ENCODE measurements around the gene ADCY3. TPM values are rescaled to one million over a fixed set of nuclear protein-coding genes. Genes with fewer than 3 reads are reported as not detected.

Gene ADCY3
- total and polyA plus RNA-seq, 7 donors: 9.2 to 15.2 (median 12.1) TPM

DNA sequence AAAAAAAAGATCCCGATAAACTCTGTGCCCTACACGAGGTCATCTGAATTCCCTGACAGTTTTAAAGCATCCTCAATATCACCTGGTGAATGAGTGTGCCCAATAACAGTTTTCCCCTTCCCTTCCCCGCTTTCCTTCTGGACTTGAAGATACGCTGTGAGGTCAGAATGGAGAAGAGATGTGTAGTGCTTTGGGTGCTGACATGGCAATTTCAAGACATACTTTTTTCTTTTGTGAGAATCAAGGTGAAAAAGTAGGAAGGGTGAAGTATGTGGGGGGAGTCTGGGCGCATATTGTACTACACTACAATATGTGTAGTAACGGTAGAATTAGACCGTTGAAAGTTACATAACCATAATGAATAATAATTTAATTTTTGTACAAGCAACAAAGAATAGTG lies 30.1 kb upstream of the ADCY3 start:
- no peak for ATAC-seq
- H3K27me3 ChIP-seq (ENCODE audit: insufficient read depth in 3 of 3, low read length in 2 of 3): no peaks in the 10 kb centered on the region
- H3K27ac ChIP-seq: no peak overlapping the region
- TF ChIP-seq, protein P1, sequence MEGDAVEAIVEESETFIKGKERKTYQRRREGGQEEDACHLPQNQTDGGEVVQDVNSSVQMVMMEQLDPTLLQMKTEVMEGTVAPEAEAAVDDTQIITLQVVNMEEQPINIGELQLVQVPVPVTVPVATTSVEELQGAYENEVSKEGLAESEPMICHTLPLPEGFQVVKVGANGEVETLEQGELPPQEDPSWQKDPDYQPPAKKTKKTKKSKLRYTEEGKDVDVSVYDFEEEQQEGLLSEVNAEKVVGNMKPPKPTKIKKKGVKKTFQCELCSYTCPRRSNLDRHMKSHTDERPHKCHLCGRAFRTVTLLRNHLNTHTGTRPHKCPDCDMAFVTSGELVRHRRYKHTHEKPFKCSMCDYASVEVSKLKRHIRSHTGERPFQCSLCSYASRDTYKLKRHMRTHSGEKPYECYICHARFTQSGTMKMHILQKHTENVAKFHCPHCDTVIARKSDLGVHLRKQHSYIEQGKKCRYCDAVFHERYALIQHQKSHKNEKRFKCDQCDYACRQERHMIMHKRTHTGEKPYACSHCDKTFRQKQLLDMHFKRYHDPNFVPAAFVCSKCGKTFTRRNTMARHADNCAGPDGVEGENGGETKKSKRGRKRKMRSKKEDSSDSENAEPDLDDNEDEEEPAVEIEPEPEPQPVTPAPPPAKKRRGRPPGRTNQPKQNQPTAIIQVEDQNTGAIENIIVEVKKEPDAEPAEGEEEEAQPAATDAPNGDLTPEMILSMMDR (IDR thresholded peaks at IDR 0.05): no peak
- no peak overlapping the region for H3K4me3 ChIP-seq
- no peaks in the 10 kb centered on the region for H3K4me1 ChIP-seq
- 93 to 96% (median 94%) methylated on average over 7 of the region's 7 CpGs for WGBS, 3 donors
- no peak for DNase-seq
- peaks cover 6 to 83% of the 10 kb centered on the region in 2 donors for H3K36me3 ChIP-seq (ENCODE audit: insufficient read depth in 1 of 2, low read depth in 1 of 2)
- H3K9me3 ChIP-seq: peaks cover 1% of the 10 kb centered on the region
- intact Hi-C loops (cut with DNase I): no loop called here

DNA sequence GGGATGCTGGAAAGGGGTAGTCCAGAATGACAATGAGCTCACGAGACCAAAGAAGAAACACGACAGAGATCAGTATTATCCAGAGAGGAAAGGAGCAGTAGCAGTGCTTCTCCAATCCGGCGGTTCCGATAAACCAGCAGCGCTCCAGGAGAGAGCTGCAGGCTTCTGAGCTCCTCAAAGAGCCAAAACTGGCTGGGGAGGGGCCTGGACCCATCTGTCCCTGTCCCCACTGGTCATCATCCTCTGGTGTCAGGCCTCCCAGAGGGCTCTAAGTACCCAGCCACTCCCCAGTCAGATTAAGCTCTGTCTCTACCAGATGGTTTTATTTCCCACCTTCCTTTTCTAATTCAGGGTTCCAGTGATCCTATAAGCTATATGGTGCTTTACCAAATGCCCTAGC lies 28.5 kb upstream of the ADCY3 start:
- no peak overlapping the region for H3K4me3 ChIP-seq
- DNase-seq (no peak), ATAC-seq (no peak)
- H3K4me1 ChIP-seq: no peaks in the 10 kb centered on the region
- H3K36me3 ChIP-seq (ENCODE audit: insufficient read depth in 1 of 2, low read depth in 1 of 2): peaks cover 6 to 82% of the 10 kb centered on the region in 2 donors
- no peaks in the 10 kb centered on the region for H3K27me3 ChIP-seq (ENCODE audit: insufficient read depth in 3 of 3, low read length in 2 of 3)
- TF ChIP-seq, protein P1 (IDR thresholded peaks at IDR 0.05): no peak
- no peak overlapping the region for H3K27ac ChIP-seq
- H3K9me3 ChIP-seq: no peaks in the 10 kb centered on the region
- 85 to 93% (median 88%) methylated on average over 6 of the region's 6 CpGs for WGBS, 3 donors
- intact Hi-C loops (cut with DNase I): no loop called here

DNA sequence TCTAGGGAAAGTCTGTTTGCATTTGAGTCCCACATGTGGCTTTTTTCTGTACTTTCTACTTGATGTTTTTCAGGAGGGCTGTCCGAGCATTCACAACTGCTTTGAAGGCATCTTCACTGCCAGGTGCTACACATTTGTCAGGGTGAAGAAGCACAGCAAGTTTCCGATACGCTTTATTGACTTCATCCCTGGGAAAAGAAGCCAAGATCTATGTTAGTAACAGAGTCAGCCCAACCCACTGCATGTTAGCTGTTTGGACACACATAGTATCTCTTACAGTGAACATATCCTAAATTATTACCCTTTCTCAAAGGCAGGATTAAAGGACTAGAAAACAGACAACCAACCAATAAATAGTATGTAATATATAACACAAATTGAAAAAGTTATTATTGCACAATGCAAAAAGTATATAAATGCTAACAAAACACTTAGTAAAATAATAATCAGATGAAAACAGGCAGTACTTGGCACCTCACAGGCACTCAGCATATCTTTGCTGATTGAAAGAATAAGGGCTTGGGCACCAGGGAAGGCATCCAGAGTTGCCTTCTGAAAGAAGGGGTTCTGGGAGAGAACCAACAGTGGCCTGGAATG lies 27.6 kb upstream of the ADCY3 start:
- H3K27ac ChIP-seq: no peak overlapping the region
- intact Hi-C loops (cut with DNase I): no loop called here
- no peak overlapping the region for H3K4me3 ChIP-seq
- H3K9me3 ChIP-seq: no peaks in the 10 kb centered on the region
- 55 to 82% (median 68%) methylated on average over 3 of the region's 3 CpGs for WGBS, 3 donors
- no peaks in the 10 kb centered on the region for H3K27me3 ChIP-seq (ENCODE audit: insufficient read depth in 3 of 3, low read length in 2 of 3)
- no peak for ATAC-seq
- H3K36me3 ChIP-seq (ENCODE audit: insufficient read depth in 1 of 2, low read depth in 1 of 2): peaks cover 6 to 76% of the 10 kb centered on the region in 2 donors
- TF ChIP-seq, protein P1 (IDR thresholded peaks at IDR 0.05): no peak
- DNase-seq: no peak
- no peaks in the 10 kb centered on the region for H3K4me1 ChIP-seq

DNA sequence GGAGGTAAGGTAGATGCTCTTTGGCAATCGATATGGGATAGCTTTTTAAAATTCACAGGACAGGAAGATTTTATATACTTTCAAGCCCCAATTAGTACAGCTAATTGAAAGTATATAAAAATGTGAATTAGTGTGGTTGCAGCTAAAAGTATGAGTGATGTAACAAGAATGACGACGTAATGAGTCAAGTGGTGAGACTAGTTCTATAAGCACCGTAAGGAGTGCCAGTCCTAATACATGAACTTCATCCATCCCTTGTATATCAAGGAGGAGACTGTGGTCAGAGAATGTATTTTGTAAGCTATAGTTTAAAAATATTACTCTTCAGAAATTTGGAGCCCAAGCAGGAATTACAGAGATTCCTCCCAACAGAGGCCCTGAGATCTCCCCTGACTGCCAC lies 25.9 kb upstream of the ADCY3 start:
- no peak overlapping the region for H3K4me3 ChIP-seq
- no peaks in the 10 kb centered on the region for H3K27me3 ChIP-seq (ENCODE audit: insufficient read depth in 3 of 3, low read length in 2 of 3)
- peaks cover 1 to 58% of the 10 kb centered on the region in 2 donors for H3K36me3 ChIP-seq (ENCODE audit: insufficient read depth in 1 of 2, low read depth in 1 of 2)
- ATAC-seq: no peak
- no peak overlapping the region for H3K27ac ChIP-seq
- TF ChIP-seq, protein P1 (IDR thresholded peaks at IDR 0.05): no peak
- no peak for DNase-seq
- H3K4me1 ChIP-seq: no peaks in the 10 kb centered on the region
- H3K9me3 ChIP-seq: no peaks in the 10 kb centered on the region
- 93 to 99% (median 95%) methylated on average over 4 of the region's 4 CpGs for WGBS, 3 donors
- intact Hi-C loops (cut with DNase I): no loop called here

Data from psoas muscle (tissue), 8 donors.